NT2/D1 (cell line): Measurements from ENCODE around the gene DRC3.
A peak's percentile ranks its signal among the peaks of the same experiment; 100 is the strongest.

ENCODE experiments used
- DNase-seq: peaks from one replicate; pipeline ENCODE4 v3.0.0-alpha.2; 2011; ENCODE audit warnings: low read depth, low spot score
- H3K27me3 ChIP-seq: 2 replicates; pipeline ENCODE4 v1.6.0; 2011; ENCODE audit warnings: mild to moderate bottlenecking; ENCODE audit not compliant: insufficient read length, insufficient read depth
- H3K36me3 ChIP-seq: 2 replicates; pipeline ENCODE4 v1.6.1; 2011; ENCODE audit warnings: mild to moderate bottlenecking, low read length, mixed read lengths; ENCODE audit not compliant: insufficient read depth, insufficient read length
- H3K4me1 ChIP-seq: 2 replicates; pipeline ENCODE4 v1.5.1; 2011; ENCODE audit not compliant: insufficient read depth, insufficient read length
- H3K4me3 ChIP-seq: 2 replicates; pipeline ENCODE4 v1.5.1; 2011; ENCODE audit warnings: low read depth; ENCODE audit not compliant: insufficient read length
- H3K9ac ChIP-seq: 2 replicates; pipeline ENCODE4 v1.6.0; 2011; ENCODE audit warnings: low read depth; ENCODE audit not compliant: insufficient read length
- H3K9me3 ChIP-seq: 2 replicates; pipeline ENCODE4 v1.5.1; 2011; ENCODE audit warnings: mild to moderate bottlenecking, low read length; ENCODE audit not compliant: insufficient read depth
- SUZ12 ChIP-seq: IDR thresholded peaks from 2 replicates; pipeline ENCODE4 v1.6.1; 2011; ENCODE audit not compliant: insufficient read length, insufficient read depth; ENCODE audit errors: extremely low read depth
- YY1 ChIP-seq: IDR thresholded peaks from 2 replicates; pipeline ENCODE4 v1.6.1; 2011; ENCODE audit not compliant: insufficient read length, insufficient read depth
- ZNF274 ChIP-seq: IDR thresholded peaks from 2 replicates; pipeline ENCODE4 v1.6.1; 2011; ENCODE audit warnings: mild to moderate bottlenecking, low read depth, low read length

The DRC3 gene

GRCh38 chr17:18027280-18027679 lies 54.6 kb downstream of the DRC3 start:
- H3K36me3 ChIP-seq: peaks cover 31% of the 10 kb centered on the region
- TF ChIP-seq ZNF274 (no peak), SUZ12 (no peak), YY1 (no peak)
- no peaks in the 10 kb centered on the region for H3K27me3 ChIP-seq
- no peak overlapping the region for H3K9ac ChIP-seq
- H3K9me3 ChIP-seq: no peaks in the 10 kb centered on the region
- no peak for DNase-seq
- no peaks in the 10 kb centered on the region for H3K4me1 ChIP-seq
- no peak overlapping the region for H3K4me3 ChIP-seq

GRCh38 chr17:18028114-18028951 lies 55.7 kb downstream of the DRC3 start:
- no peak for DNase-seq
- Histone ChIP-seq H3K4me1 (no peaks in the 10 kb centered on the region), H3K36me3 (peaks cover 31% of the 10 kb centered on the region), H3K27me3 (no peaks in the 10 kb centered on the region), H3K9ac (no peak overlapping the region), H3K9me3 (no peaks in the 10 kb centered on the region), H3K4me3 (no peak overlapping the region)
- no peak for TF ChIP-seq SUZ12
- no peak for TF ChIP-seq ZNF274
- TF ChIP-seq YY1: no peak

GRCh38 chr17:18028952-18029540 lies 56.4 kb downstream of the DRC3 start:
- Histone ChIP-seq H3K4me3 (no peak overlapping the region), H3K9ac (no peak overlapping the region), H3K9me3 (no peaks in the 10 kb centered on the region), H3K36me3 (peaks cover 31% of the 10 kb centered on the region), H3K4me1 (no peaks in the 10 kb centered on the region), H3K27me3 (no peaks in the 10 kb centered on the region)
- TF ChIP-seq ZNF274: no peak
- TF ChIP-seq YY1: no peak
- TF ChIP-seq SUZ12: no peak
- no peak for DNase-seq

DNA sequence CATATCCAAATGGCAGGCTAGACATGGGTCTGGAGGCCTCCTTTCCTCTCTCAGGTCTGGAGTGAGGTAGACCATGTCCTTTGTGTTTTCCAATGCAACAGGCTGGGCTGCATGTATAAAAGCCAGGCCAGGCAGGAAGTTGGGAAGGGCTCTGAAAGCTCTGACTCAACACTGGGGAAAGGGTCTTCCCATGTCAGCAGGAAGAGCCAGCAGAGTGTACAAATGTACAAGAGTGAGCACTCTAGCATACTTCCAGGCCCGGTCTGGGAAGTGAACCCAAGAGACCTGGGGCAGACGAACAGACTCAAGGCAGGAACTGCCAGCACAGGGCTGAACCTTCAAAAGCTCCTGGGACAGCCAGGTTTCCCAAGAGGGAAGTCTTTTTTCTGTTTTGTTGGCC lies 59.3 kb downstream of the DRC3 start:
- no peak overlapping the region for H3K9ac ChIP-seq
- no peak for DNase-seq
- H3K4me1 ChIP-seq: no peaks in the 10 kb centered on the region
- H3K9me3 ChIP-seq: no peaks in the 10 kb centered on the region
- no peaks in the 10 kb centered on the region for H3K27me3 ChIP-seq
- H3K36me3 ChIP-seq: peaks cover 12% of the 10 kb centered on the region
- TF ChIP-seq YY1 (no peak), SUZ12 (no peak), ZNF274 (no peak)
- no peak overlapping the region for H3K4me3 ChIP-seq

DNA sequence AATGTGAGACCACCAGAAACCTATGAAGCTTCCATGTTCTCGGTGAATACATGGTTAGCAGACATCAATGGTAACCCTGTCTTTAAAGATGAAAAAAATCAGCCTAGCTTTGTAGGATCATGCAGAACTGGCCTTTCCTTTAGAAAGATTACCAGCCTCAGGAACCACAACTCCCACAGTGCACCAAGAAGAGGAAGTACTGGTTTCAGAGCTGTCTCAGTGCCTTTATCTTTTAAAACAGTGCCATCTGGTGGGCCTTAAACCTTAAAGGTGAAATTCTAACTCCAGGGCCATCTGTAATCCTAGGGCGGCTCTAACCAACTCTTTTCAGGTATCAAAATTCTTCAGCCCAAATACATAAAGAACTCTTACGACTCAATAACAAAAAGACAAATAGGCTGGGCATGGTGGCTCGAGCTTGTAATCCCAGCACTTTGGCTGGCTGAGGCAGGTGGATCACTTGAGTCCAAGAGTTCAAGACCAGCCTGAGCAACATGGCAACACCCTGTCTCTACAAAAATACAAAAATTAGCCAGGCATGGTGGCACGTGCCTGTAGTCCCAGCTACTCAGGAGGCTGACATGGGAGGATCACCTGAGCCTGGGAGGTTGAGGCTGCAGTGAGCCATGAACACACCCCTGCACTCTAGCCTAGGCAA lies 60.9 kb downstream of the DRC3 start:
- TF ChIP-seq ZNF274 (no peak), SUZ12 (no peak), YY1 (no peak)
- H3K4me1 ChIP-seq: no peaks in the 10 kb centered on the region
- no peaks in the 10 kb centered on the region for H3K9me3 ChIP-seq

GRCh38 chr17:18035704-18036103 lies 63.0 kb downstream of the DRC3 start:
- no peak overlapping the region for H3K9ac ChIP-seq
- peaks cover 3% of the 10 kb centered on the region for H3K4me1 ChIP-seq
- no peak for DNase-seq
- H3K9me3 ChIP-seq: no peaks in the 10 kb centered on the region
- no peak overlapping the region for H3K4me3 ChIP-seq
- no peak for TF ChIP-seq SUZ12
- TF ChIP-seq ZNF274: no peak
- no peak for TF ChIP-seq YY1
- H3K27me3 ChIP-seq: no peaks in the 10 kb centered on the region
- no peaks in the 10 kb centered on the region for H3K36me3 ChIP-seq

More for the DNA sequence above, 60.9 kb downstream of the DRC3 start:
- no peak overlapping the region for H3K9ac ChIP-seq
- no peaks in the 10 kb centered on the region for H3K36me3 ChIP-seq
- peak; percentile 60 for DNase-seq
- H3K4me3 ChIP-seq: no peak overlapping the region
- H3K27me3 ChIP-seq: no peaks in the 10 kb centered on the region

DNA sequence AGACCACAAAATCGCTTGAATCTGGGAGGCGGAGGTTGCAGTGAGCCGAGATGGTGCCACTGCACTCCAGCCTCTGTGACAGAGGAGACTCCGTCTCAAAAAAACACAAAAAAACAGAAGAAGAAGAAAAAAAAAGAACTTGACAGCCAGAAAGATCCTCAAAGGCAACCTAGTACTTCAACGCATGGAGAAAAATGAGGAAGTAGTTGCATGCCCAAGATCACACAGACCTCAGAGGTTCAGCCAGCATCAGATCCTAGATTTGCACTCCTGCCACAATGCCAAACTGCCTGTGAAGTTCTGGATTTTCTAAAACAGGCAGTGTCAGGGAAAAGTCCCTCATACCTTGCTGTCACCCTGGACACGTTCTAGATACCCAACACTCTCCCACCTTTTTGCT lies 64.8 kb downstream of the DRC3 start:
- H3K9ac ChIP-seq: no peak overlapping the region

More for the DNA sequence above, 64.8 kb downstream of the DRC3 start:
- Histone ChIP-seq H3K4me1 (peaks cover 4% of the 10 kb centered on the region), H3K4me3 (no peak overlapping the region), H3K27me3 (no peaks in the 10 kb centered on the region), H3K9me3 (no peaks in the 10 kb centered on the region), H3K36me3 (peaks cover under 1% of the 10 kb centered on the region)
- no peak for DNase-seq
- TF ChIP-seq ZNF274: no peak
- no peak for TF ChIP-seq SUZ12
